ENCODE data around the gene INSM1. TPM values are rescaled to one million over a fixed set of nuclear protein-coding genes. Genes with fewer than 3 reads are reported as not detected.

The INSM1 gene
- polyA plus RNA-seq, 1 experiment = not detected

- peak; percentile 42 for DNase-seq (ENCODE audit: low read depth)
- Histone ChIP-seq H3K36me3 (ENCODE audit: control insufficient read depth, insufficient read depth, low read length) (no peaks in the 10 kb centered on the region), H3K27me3 (ENCODE audit: control insufficient read depth, insufficient read depth, low read length) (no peaks in the 10 kb centered on the region), H3K4me3 (ENCODE audit: low read depth, low read length) (no peak overlapping the region)
- CTCF ChIA-PET = interaction anchor here (1.4 kb wide), 1 partner anchor 14 kb away, joined by 6 read pairs; no protein-coding TSS in a partner anchor
- TF ChIP-seq CTCF (IDR thresholded peaks at IDR 0.05; ENCODE audit: insufficient read depth, low read depth, low read length) = no peak
- POLR2A ChIA-PET = interaction anchor here (0.6 kb wide), 1 partner anchor 307 kb away, joined by 3 read pairs; no protein-coding TSS in a partner anchor
Observed at GRCh38 chr20:20393207-20394120, 25.6 kb downstream of the INSM1 start.

GRCh38 chr20:20395087-20395486, 27.2 kb downstream of the INSM1 start:
- POLR2A ChIA-PET = no interaction called here
- no peak for DNase-seq (ENCODE audit: low read depth)
- TF ChIP-seq CTCF (IDR thresholded peaks at IDR 0.05; ENCODE audit: insufficient read depth, low read depth, low read length) = no peak
- H3K4me3 ChIP-seq (ENCODE audit: low read depth, low read length) = no peak overlapping the region
- H3K36me3 ChIP-seq (ENCODE audit: control insufficient read depth, insufficient read depth, low read length) = no peaks in the 10 kb centered on the region
- no peaks in the 10 kb centered on the region for H3K27me3 ChIP-seq (ENCODE audit: control insufficient read depth, insufficient read depth, low read length)
- CTCF ChIA-PET = no interaction called here

- Histone ChIP-seq H3K4me3 (ENCODE audit: low read depth, low read length) (no peak overlapping the region), H3K27me3 (ENCODE audit: control insufficient read depth, insufficient read depth, low read length) (no peaks in the 10 kb centered on the region), H3K36me3 (ENCODE audit: control insufficient read depth, insufficient read depth, low read length) (no peaks in the 10 kb centered on the region)
- ChIA-PET POLR2A (no interaction called here), CTCF (interaction anchor here (1.5 kb wide), 1 partner anchor 11 kb away, joined by 4 read pairs; no protein-coding TSS in a partner anchor)
- no peak for DNase-seq (ENCODE audit: low read depth)
- no peak for TF ChIP-seq CTCF (IDR thresholded peaks at IDR 0.05; ENCODE audit: insufficient read depth, low read depth, low read length)
Observed at GRCh38 chr20:20395903-20396568, 28.1 kb downstream of the INSM1 start.

GRCh38 chr20:20396794-20397193, 28.9 kb downstream of the INSM1 start:
- no peak for DNase-seq (ENCODE audit: low read depth)
- ChIA-PET CTCF (interaction anchor here (1.5 kb wide), 1 partner anchor 11 kb away, joined by 4 read pairs; no protein-coding TSS in a partner anchor), POLR2A (no interaction called here)
- Histone ChIP-seq H3K4me3 (ENCODE audit: low read depth, low read length) (no peak overlapping the region), H3K27me3 (ENCODE audit: control insufficient read depth, insufficient read depth, low read length) (no peaks in the 10 kb centered on the region), H3K36me3 (ENCODE audit: control insufficient read depth, insufficient read depth, low read length) (no peaks in the 10 kb centered on the region)
- TF ChIP-seq CTCF (IDR thresholded peaks at IDR 0.05; ENCODE audit: insufficient read depth, low read depth, low read length) = no peak

- Histone ChIP-seq H3K27me3 (ENCODE audit: control insufficient read depth, insufficient read depth, low read length) (no peaks in the 10 kb centered on the region), H3K36me3 (ENCODE audit: control insufficient read depth, insufficient read depth, low read length) (no peaks in the 10 kb centered on the region), H3K4me3 (ENCODE audit: low read depth, low read length) (no peak overlapping the region)
- POLR2A ChIA-PET = no interaction called here
- CTCF ChIA-PET = interaction anchor here (1.2 kb wide), 1 partner anchor 9 kb away, joined by 4 read pairs; no protein-coding TSS in a partner anchor
- no peak for TF ChIP-seq CTCF (IDR thresholded peaks at IDR 0.05; ENCODE audit: insufficient read depth, low read depth, low read length)
- no peak for DNase-seq (ENCODE audit: low read depth)
Observed at GRCh38 chr20:20398123-20398522, 30.2 kb downstream of the INSM1 start.

Data from BJ (cell line).